ENCODE data around the gene FBN1.

The FBN1 gene

GRCh38 chr15:48617619-48618018 lies 27.9 kb downstream of the FBN1 start:
- no peak for DNase-seq

GRCh38 chr15:48616216-48616615 lies 29.3 kb downstream of the FBN1 start:
- DNase-seq: no peak

- no peak for DNase-seq
Observed at GRCh38 chr15:48614051-48614450, 31.5 kb downstream of the FBN1 start.

GRCh38 chr15:48609486-48609885 lies 36.0 kb downstream of the FBN1 start:
- no peak for DNase-seq

- no peak for DNase-seq
Observed at GRCh38 chr15:48607846-48608245, 37.7 kb downstream of the FBN1 start.

- DNase-seq: no peak
Observed at GRCh38 chr15:48604567-48604966, 40.9 kb downstream of the FBN1 start.

GRCh38 chr15:48603922-48604321 lies 41.6 kb downstream of the FBN1 start:
- DNase-seq: no peak

- no peak for DNase-seq
Observed at GRCh38 chr15:48603123-48603500, 42.4 kb downstream of the FBN1 start.

GRCh38 chr15:48602358-48603122 lies 43.0 kb downstream of the FBN1 start:
- no peak for DNase-seq

GRCh38 chr15:48601095-48601494 lies 44.4 kb downstream of the FBN1 start:
- DNase-seq: no peak

- no peak for DNase-seq
Observed at GRCh38 chr15:48596841-48597240, 48.7 kb downstream of the FBN1 start.

- DNase-seq: no peak
Observed at GRCh38 chr15:48596415-48596814, 49.1 kb downstream of the FBN1 start.

GRCh38 chr15:48595981-48596380 lies 49.5 kb downstream of the FBN1 start:
- DNase-seq: no peak

- no peak for DNase-seq
Observed at GRCh38 chr15:48592933-48593332, 52.6 kb downstream of the FBN1 start.

GRCh38 chr15:48592221-48592731 lies 53.2 kb downstream of the FBN1 start:
- DNase-seq: no peak

- DNase-seq: no peak
Observed at GRCh38 chr15:48590723-48591122, 54.8 kb downstream of the FBN1 start.

- no peak for DNase-seq
Observed at GRCh38 chr15:48584812-48585563, 60.5 kb downstream of the FBN1 start.

GRCh38 chr15:48584090-48584811 lies 61.3 kb downstream of the FBN1 start:
- DNase-seq: no peak

- no peak for DNase-seq
Observed at GRCh38 chr15:48582452-48583247, 62.9 kb downstream of the FBN1 start.

- DNase-seq: no peak
Observed at GRCh38 chr15:48581219-48581618, 64.3 kb downstream of the FBN1 start.

- DNase-seq: no peak
Observed at GRCh38 chr15:48580736-48581135, 64.8 kb downstream of the FBN1 start.

GRCh38 chr15:48579945-48580671 lies 65.4 kb downstream of the FBN1 start:
- no peak for DNase-seq
